Body of pancreas (tissue), 4 donors: ENCODE results near the gene C22orf15. TPM values are rescaled to one million over a fixed set of nuclear protein-coding genes. Genes with fewer than 3 reads are reported as not detected.

Experiments used
- ATAC-seq: fragments of 150-250 bp; one replicate; pipeline ENCODE4 v1.9.1; 2016
- DNase-seq, 4 donors: peaks; one replicate each; pipeline ENCODE4 v3.0.0-alpha.2; 2019
- H3K27ac ChIP-seq, 4 donors: fragments of 200-600 bp; sonication (generic); 1 replicate in 3 of 4; 2 replicates in 1 of 4; pipeline versions ENCODE4 v1.5.1 to v1.6.1; 2016 to 2019; ENCODE audit warnings: mild to moderate bottlenecking in 1 of 4, mixed read lengths in 1 of 4, moderate library complexity in 1 of 4
- H3K27me3 ChIP-seq, 2 donors: fragments of 200-600 bp; sonication (generic); one replicate each; pipeline ENCODE4 v1.6.0; 2016; ENCODE audit warnings: mild to moderate bottlenecking in 1 of 2
- H3K36me3 ChIP-seq, 2 donors: fragments of 200-600 bp; sonication (generic); replicated peaks in 1 of 2; 2 replicates each; pipeline ENCODE4 v1.5.1; 2016; ENCODE audit warnings: low read depth in 2 of 2; ENCODE audit not compliant: insufficient read depth in 1 of 2
- H3K4me1 ChIP-seq: fragments of 200-600 bp; sonication (generic); one replicate; pipeline ENCODE4 v1.6.0; 2016
- H3K4me3 ChIP-seq, 2 donors: fragments of 200-600 bp; sonication (generic); 1 replicate in 1 of 2; 2 replicates in 1 of 2; pipeline ENCODE4 v1.5.1; 2016 to 2019
- H3K9me3 ChIP-seq, 3 donors: fragments of 200-600 bp; sonication (generic); 1 replicate in 2 of 3; 2 replicates in 1 of 3; pipeline ENCODE4 v1.5.1; 2016
- POLR2A ChIP-seq, 3 donors: fragments of 450-650 bp; IDR thresholded peaks; one replicate each; pipeline ENCODE4 v1.6.1; 2016; ENCODE audit warnings: antibody characterized with exemption in 3 of 3, mild to moderate bottlenecking in 2 of 3
- WGBS, 2 donors: methylation state at CpG; one replicate each; pipeline ENCODE4 v1.1.5; 2017; 5-methylcytosine and 5-hydroxymethylcytosine counted together
- intact Hi-C: fragments of 100-400 bp; cut with DNase I; formaldehyde crosslinking; loops from one replicate; pipeline ENCODE4 v1.15.1; 2023
- total RNA-seq, 2 donors: library from RNA; depleted of rRNA; stranded (reverse); fragments of >200 nt; gene quantifications; one replicate each; pipeline ENCODE4 v1.1.0, GENCODE V29; 2016
- TF ChIP-seq, protein P1 (sequence below), 7 experiments: fragments of 450-650 bp in 4 of 7; fragments of 200-600 bp in 3 of 7; sonication (generic) in 3 of 7; IDR thresholded peaks; one replicate each; pipeline ENCODE4 v1.5.1; 2016 to 2019; ENCODE audit warnings: antibody characterized with exemption in 7 of 7

C22orf15 gene
- total RNA-seq, 2 donors from 2014 or later: not detected

DNA sequence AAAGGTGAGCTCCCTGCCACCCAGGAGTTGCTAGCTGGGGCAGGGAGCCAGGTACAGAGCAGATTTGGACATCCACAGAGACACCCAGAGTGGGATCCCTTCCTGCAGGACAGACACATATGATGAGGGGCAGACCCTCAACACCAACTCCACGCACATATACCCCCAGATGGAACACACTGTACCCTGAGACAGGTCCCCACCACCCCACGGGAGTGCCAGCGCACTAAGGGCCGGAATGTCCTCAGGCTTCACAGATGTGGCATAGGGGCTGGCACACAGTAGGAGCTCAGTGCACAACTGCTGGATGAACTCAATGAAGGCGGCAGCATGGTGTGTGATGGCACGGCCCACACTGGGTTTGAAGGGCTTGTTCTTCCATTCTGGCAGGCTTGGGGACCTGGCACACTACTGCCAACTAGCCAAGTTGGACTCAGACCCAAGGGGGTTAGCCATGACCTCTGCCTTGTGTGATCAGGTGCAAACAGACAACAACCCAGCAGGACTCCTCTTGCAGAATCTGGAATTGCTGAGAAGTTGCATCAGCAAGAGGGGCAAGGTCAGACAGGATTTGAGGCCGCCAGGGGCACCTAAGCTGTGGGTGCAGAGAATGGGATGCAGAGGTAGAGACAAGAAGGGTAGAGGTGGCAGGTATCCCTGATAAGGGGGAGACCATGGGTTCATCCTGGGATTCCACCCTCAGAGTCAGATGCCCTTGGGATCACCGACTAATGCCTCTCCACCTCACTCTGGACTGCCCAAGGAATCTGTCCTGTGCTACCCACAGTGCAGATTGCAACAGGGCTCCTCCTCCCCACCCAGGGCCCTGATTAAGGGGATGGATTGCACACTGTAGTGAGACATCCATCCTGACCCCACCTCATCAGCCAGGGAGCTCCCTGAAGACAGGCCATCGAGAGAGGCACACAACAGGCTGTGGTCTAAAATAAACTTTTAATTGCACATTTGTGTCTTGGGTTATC is 2.4 kb downstream of the C22orf15 start:
- H3K27me3 ChIP-seq: no peaks in the 10 kb centered on the region
- H3K9me3 ChIP-seq: no peaks in the 10 kb centered on the region
- H3K27ac ChIP-seq: no peak overlapping the region
- H3K36me3 ChIP-seq: no peaks in the 10 kb centered on the region
- intact Hi-C loops: loop anchor here (5.0 kb wide), 1 partner anchor 82 kb away; no protein-coding TSS in a partner anchor
- no peak overlapping the region for H3K4me3 ChIP-seq
- ATAC-seq: no peak
- TF ChIP-seq, protein P1, sequence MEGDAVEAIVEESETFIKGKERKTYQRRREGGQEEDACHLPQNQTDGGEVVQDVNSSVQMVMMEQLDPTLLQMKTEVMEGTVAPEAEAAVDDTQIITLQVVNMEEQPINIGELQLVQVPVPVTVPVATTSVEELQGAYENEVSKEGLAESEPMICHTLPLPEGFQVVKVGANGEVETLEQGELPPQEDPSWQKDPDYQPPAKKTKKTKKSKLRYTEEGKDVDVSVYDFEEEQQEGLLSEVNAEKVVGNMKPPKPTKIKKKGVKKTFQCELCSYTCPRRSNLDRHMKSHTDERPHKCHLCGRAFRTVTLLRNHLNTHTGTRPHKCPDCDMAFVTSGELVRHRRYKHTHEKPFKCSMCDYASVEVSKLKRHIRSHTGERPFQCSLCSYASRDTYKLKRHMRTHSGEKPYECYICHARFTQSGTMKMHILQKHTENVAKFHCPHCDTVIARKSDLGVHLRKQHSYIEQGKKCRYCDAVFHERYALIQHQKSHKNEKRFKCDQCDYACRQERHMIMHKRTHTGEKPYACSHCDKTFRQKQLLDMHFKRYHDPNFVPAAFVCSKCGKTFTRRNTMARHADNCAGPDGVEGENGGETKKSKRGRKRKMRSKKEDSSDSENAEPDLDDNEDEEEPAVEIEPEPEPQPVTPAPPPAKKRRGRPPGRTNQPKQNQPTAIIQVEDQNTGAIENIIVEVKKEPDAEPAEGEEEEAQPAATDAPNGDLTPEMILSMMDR (IDR thresholded peaks at IDR 0.05): no peak
- TF ChIP-seq POLR2A (IDR thresholded peaks at IDR 0.05): no peak
- DNase-seq: no peak
- peaks cover 25% of the 10 kb centered on the region for H3K4me1 ChIP-seq
- WGBS, 2 donors: 79 to 84% methylated on average over 3 to 8 of the region's 9 CpGs

DNA sequence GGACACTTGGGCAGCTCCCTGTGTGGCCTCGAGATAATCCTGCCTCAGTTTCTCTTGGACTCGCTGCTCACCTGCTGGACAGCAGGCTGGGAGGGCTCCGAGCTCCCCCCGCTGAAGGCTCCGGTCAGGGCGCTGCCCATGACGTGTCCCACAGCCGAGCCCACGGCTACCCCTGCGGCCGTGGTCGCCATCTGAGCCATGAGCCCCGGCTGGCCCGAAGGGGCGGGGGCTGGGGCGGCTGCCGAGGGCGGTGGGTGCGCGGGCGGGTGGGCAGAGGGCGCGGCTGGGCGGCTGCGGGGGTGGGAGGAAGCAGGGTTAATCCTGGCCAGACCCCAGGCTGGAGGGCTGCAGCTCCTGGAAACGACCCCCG is 4.5 kb downstream of the C22orf15 start:
- Histone ChIP-seq H3K4me1 (peaks cover 36% of the 10 kb centered on the region), H3K27ac (peak overlapping the region; percentile 74 to 86 (median 82)), H3K9me3 (no peaks in the 10 kb centered on the region), H3K4me3 (peak overlapping the region; percentile 57 to 80), H3K27me3 (no peaks in the 10 kb centered on the region), H3K36me3 (no peaks in the 10 kb centered on the region)
- no peak for TF ChIP-seq POLR2A (IDR thresholded peaks at IDR 0.05)
- TF ChIP-seq, protein P1 (IDR thresholded peaks at IDR 0.05): no peak
- ATAC-seq (peak; percentile 3), DNase-seq (no peak)
- WGBS, 2 donors: 4% methylated on average over 22 of the region's 27 CpGs; no CpG with 5 or more reads in 1 of the 2 donors
- intact Hi-C loops: no loop called here

DNA sequence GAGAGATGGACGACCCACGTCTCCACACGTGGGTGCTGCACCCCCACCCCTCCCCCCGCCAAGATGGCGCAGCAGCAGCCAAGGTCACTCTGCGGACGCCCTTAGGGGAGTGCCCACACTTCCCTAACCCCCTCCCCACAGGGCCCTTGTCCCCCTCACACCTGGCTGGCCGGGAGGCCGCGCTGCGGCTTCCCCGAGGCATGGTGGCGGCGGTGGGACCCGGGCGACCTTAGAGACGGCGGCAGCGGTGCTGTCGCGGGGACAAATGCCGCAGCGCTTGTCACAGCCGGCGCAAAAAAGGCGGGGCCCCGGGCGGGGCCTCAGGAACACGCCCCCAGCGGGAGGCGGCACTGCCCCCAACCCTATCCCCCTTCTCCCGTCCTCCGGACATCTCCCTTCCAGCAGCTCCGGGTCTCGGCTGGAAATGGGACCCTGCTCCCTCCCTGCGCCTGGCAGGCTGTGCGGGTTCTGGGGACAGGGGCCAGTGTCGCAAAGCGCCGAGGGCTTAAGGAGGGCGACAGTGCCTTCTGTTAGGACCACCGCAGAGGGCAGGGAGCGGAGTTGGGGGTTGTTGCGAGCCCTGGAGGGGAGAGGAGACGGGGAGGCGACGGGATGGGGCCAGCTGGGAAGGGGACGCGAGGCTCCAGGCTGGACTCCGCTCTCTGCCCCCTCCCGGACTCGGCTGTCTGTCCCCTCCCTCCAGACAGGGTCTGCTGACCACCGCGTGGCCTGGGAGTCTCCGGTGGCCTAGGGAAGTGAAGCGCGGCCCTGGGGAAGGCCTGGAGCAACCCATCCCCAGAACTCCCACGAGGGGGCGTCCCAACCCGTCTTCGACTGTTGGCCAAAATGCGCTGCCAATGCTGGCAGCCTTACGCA is 5.1 kb downstream of the C22orf15 start, which contains the start of gene CHCHD10:
Gene CHCHD10 (minus strand): TSS at position 300 of the 876 bp plus-strand sequence. CDS start 98 bp downstream, at position 202.
- Histone ChIP-seq H3K27ac (peak within 1 kb of the TSS; percentile 74 to 86 (median 82)), H3K27me3 (no peaks in the 10 kb centered on the region), H3K9me3 (no peaks in the 10 kb centered on the region), H3K36me3 (no peaks in the 10 kb centered on the region), H3K4me1 (peaks cover 40% of the 10 kb centered on the region), H3K4me3 (peak within 1 kb of the TSS; percentile 57 to 80)
- 0 to 1% methylated on average over 21 to 63 of the region's 63 CpGs for WGBS, 2 donors
- ATAC-seq: peak; percentile 83
- DNase-seq: peak; percentile 84 to 90 (median 84)
- intact Hi-C loops: no loop called here
- peak; percentile 72 to 82 (median 81) for TF ChIP-seq POLR2A (IDR thresholded peaks at IDR 0.05)
- TF ChIP-seq, protein P1 (IDR thresholded peaks at IDR 0.05): peak; percentile 58 to 79 (median 73)

DNA sequence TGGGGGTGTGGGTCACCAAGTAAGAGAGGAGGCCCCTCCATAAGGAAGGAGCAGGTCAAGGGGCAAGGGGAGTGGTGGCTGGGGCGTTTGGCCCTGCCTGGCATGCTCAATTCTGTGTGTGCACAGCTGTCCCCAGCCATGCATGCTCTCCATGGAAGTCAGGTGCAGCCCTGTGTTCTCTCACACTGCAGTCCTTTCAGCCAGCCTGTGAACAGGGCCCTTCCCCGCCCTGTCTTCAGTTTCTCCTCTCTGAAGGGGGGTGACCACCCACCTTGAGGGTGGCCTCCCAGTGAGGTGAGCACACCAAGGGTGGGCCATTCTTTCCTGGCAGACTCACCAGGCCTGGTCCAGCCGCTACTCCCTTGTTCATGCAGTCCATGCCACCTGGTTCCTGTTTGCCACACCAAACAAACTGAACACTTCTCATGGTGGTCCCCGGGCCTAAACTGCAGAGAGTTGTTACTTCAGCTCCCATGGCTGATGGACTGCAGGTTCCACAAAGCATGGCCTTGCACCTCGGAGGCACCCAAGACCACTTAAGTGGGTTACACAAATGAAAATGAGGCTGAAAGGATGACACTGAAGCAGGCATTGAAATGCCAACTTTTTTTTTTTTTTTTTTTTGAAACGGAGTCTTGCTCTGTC is 6.7 kb downstream of the C22orf15 start:
- Histone ChIP-seq H3K36me3 (no peaks in the 10 kb centered on the region), H3K27ac (no peak overlapping the region), H3K4me1 (peaks cover 44% of the 10 kb centered on the region), H3K27me3 (no peaks in the 10 kb centered on the region), H3K9me3 (no peaks in the 10 kb centered on the region), H3K4me3 (no peak overlapping the region)
- WGBS, 2 donors: 70 to 92% methylated on average over 4 to 6 of the region's 6 CpGs
- intact Hi-C loops: no loop called here
- no peak for DNase-seq
- ATAC-seq: no peak
- TF ChIP-seq POLR2A (IDR thresholded peaks at IDR 0.05): no peak
- TF ChIP-seq, protein P1 (IDR thresholded peaks at IDR 0.05): no peak
